HG03354 (cell line): ENCODE data around the gene SRCIN1.

Source experiments
- ATAC-seq: cut with Tn5 transposase; IDR thresholded peaks from one replicate; pipeline ENCODE4 v1.9.1; 2021; ENCODE audit warnings: mild to moderate bottlenecking; ENCODE audit not compliant: unreplicated experiment, poor library complexity, severe bottlenecking

SRCIN1 gene

DNA sequence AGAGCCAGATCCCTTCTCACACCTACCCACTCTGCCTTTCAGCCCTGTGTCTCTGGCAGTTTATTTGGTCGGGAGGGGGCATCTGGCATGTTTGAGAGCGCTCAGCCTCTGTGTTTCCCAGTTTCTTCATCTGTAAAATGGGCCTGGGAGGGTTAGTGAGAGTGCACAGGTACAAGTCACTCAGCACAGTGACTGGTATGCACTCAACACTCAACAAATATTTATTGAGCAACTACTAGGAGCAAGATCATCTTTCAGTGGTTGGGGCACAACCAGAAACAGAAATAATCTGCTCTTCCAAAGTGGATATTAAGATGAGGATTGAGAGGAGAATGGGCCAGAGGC is 13.7 kb upstream of the SRCIN1 start:
- no peak for ATAC-seq

DNA sequence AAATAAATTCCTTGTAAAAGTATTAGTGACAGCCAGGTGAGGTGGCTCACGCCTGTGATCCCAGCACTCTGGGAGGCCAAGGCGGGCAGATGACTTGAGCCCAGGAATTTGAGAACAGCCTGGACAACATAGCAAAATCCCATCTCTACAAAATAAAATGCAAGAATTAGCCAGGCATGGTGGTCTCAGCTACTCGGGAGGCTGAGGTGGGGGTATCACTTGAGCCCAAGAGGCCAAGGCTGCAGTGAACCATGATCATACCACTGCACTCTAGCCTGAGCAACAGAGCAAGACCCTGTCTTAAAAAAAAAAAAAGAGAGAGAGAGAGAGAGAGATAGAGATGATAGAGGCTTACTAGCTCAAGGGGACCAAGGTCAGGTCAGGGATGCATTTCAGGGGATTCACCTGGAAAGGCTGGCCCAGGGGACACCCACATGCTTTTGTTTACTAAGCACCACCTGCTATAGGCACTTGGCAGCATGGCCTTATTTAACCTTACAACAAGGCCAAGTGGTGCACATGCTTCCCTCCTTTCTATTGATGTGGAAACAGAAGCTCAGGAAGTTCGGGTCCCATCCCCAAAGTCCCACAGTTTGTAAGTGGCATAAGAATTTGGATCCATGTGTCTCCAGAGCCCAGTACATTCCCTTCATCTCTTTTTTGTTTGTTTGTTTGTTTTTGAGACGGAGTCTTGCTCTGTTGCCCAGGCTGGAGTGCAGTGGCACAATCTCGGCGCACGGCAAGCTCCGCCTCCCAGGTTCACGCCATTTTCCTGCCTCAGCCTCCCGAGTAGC is 12.4 kb upstream of the SRCIN1 start:
- ATAC-seq = no peak

DNA sequence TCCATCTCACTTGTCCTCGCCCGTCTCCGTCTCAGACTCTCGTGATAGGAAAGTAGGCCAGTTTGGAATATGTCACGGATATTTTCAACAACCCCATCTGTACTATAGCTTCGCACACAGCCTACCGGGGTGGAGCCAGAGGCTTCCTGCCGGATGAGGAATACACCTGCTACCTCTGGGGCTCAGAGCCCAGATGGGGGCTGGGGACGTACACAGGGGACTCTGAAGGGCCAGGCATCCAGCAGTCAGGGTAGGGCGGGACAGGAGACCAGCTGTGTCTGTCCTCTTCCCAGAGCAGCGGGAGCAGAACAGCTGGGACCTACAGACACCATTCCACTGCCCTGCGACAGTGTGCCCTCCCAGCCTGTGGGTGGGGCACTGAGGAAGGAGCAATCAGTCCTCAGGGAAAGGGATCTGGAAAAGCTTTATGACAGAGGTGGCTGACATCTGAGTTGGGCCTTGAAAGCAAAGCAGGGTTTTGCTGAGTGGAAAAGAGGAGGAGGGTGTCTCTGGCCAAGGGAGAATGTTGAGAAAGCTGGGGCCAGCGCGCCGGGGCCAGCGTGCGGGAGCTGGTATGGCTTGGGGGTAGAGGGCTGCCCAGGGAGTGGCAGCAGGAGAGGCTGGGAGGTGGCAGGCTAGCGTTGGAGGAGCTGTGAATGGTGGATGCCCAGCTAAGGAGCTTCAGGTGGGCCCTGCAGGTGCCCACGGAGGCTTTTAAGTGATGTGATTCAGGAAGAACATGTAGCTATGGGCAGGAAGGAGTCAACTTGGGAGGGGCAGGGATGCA is 11.5 kb upstream of the SRCIN1 start:
- no peak for ATAC-seq

DNA sequence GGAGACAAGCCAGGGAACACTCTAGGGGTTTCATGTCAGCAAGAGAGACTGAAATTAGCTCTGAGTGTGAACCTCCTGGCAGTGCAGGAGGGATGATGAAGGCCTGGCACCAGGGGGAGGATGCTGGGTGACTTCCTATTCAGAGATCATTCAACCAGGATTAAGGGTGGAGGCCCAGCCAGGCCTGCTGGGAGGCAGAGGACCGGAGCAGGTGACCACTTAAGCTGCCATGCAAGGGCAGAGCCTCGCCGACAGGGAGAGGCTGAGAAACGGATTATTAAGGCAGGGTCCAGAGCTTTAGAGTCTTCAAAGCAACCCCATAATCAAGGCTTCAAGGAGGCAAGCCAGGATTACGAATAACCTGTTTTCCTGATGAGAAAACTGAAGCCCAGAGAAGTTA is 10.6 kb upstream of the SRCIN1 start:
- no peak for ATAC-seq

DNA sequence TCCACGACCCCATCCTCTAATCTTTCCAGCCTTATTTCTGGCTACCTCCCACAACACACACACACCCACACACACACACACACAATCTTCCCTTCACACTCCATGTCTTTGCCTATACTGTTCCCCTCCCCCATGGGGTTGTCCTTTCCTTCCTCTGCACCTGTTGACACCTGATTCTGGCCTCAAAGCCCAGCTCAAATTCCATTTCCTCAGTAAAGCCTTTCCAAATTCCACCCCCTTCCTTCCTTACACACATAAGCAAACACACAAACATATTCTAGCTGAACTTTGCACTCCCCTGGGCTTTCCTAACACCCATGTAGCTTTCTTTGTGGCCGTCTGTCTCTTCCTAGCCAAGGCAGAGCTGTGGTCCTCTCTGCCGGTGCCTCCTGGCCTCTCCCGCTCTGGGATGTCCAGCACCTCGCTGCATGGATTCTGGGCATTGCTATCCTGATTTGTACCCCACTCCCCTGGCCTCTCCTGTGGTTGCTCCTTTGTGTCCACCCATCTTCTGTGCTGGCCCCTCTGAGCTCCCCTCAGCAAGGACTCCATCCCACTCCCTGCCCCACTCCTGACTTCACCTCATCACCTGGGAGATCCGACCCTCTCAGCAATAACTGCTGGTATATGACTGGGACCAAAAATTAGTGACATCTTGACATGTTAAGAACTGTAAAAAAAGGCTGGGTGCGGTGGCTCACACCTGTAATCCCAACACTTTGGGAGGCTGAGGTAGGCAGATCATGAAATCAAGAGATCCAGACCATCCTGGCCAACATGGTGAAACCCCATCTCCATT is 8.4 kb upstream of the SRCIN1 start:
- ATAC-seq = no peak

DNA sequence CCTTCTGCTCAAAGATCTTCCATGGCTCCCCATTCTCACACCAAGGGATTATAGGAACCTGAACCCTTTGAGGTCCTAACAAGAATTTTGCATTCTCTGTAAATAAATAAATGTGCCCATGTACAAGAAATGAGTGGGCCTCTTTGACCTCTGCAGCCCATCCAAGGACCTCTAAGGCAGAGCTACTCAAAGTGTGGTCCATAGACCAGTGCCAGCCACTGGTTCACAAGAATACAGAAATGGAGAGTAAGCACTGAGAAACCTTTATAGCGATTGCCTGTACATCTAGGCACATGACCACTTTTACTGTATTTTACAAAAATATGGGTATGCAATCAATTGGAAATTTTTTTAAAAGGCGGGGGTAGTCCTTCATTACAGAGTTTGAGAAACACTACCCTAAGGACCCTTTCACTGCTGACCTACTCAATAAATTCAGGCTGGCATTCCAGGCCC is 7.8 kb upstream of the SRCIN1 start:
- no peak for ATAC-seq

DNA sequence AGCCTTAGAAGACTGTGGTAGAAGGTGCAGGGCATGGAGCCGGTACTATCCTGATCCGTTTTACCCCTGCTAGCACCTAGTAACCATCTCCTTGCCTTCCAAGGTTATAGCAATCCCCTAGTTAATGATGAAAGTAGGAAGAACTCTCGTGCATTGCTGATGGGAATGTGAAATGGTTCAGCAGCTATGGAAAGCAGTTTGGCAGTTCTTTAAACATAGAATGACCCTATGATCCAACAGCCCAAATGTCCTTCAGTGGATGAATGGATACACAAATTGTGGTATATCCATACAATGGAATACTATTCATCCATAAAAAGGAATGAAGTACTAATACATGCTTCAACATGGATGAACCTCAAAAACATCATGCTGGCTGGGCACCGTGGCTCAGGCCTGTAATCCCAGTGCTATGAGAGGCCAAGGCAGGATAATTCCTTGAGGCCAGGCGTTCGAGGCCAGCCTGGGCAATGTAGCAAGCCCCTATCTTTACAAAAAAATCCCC is 6.2 kb upstream of the SRCIN1 start:
- no peak for ATAC-seq

DNA sequence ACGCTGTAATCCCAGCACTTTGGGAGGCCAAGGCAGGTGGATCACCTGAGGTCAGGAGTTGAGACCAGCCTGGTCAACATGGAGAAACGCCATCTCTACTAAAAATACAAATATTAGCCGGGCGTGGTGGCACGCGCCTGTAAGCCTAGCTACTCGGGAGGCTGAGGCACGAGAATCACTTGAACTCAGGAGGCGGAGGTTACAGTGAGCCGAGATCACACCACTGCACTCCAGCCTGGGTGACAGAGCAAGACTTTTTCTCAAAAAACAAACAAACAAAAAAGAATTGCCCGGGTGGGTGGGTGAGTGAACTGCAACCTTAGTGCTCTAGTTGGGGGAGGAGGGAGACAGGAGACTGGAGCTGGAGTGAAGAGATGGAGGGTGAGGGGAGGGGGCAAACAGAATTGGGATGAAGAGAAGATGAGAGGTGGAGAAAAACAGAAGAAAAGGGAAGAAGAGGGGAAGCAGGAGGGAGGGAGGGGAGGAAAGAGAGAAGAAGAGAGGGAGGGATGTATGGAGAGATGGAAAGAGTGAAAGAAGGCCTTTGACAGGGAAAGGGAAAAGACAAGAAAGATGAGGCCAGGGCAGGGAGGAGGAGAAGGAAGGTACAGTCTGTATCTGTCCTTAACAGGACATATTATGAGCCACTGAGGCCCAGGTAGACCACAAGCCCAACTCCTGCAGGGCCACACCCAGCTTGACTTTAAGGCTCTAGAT is 5.5 kb upstream of the SRCIN1 start:
- ATAC-seq = no peak

DNA sequence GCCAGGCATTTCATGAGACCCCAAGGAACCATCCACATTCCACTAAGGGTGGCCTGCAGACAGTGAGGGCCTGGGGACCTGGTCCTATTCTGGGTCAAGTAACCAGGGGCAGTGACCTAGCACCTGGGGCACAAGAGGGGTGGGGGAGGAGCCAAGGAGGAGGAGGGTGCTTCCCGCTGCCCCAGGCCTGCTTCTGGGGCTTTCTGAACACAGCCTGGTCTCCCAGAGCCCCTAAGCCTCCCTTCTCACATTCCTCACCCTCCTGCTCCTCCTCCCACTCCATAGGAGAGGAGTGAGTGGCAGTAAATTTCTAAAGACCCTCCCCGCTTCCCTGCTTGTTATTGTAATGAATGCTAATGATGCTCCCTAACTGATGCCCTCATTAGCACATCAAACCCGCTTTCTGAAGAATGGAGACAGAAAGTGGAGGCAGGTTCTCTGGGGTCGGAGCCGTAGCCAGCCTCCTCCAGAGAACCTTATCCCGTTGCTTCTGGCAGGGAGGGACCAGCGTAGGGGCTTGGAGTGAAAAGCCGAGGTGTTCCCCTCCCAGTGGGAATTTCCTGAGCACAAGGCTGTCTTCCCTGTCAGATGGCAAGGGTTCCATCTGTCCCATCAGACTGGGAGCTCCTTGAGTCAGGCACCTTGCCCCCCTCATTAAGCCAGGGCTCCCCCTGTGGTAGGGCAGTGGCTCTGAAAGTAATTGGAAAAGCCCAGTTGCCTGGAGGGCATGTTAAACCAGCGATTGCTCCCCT is 3.7 kb upstream of the SRCIN1 start:
- no peak for ATAC-seq

DNA sequence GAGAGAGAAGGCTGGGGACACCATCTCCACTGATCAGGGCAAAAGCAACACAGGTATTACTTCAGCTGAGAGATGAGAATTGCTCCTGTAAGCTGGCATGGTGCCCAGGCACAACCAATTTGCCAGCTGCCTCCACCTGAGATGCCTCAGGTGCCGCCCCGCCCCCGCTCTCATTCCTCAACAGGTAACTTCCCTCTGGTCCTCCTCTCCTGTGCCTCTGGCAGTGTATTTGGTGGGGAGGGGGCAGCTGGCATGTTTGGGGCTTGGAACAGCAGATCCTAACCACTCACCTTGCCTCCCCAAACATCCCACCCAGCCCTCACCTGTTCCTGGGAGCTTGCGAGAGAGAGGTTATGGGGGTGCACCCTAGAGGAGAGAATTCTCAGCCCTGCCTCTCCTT is 2.9 kb upstream of the SRCIN1 start:
- no peak for ATAC-seq

DNA sequence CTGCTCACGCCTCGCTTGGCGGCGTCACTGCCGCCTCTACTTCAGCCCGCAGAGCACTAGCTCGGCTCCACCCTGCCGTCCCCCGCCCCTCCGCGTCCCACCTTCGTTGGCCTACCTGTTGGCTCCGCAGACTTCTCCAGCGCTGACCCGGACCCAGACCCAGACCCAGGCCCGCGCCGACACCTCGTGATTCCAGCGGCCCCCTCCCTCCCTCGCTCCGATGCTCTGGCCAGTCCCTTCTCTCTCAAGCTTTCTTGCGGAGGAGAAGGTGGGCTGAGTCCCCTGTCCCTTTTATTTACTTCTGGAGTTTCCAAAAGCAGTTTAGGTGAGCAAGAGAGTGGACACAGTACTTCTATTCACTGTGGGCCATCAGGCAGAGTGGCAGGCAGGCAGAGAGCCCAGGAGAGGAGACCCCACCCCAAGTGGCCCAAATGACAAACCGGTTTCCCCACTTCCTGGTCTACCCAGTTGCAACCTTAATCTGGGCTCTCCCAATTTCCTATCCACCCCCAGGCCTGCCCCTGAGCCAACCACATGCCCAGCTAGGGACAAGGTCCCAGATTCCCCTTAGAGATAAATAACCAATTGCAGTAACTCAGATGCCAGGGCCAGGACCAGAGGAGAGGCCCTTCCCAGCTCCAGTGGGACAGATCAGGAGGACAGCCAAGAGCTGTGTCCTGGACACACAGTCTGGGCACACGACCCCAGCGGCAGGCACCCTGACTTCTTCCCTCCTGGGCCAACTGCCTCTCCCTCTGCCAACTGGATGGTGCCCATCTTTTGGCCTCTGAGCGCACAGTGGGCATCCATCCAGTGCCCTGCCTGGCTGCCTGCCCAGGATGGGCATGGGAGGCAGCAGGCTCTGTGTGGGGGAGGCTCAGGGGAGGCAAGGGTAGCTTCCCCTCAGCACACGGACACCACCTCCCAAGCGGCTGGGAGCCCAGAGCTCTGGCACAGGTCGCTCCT is 1.2 kb upstream of the SRCIN1 start:
- ATAC-seq = no peak

DNA sequence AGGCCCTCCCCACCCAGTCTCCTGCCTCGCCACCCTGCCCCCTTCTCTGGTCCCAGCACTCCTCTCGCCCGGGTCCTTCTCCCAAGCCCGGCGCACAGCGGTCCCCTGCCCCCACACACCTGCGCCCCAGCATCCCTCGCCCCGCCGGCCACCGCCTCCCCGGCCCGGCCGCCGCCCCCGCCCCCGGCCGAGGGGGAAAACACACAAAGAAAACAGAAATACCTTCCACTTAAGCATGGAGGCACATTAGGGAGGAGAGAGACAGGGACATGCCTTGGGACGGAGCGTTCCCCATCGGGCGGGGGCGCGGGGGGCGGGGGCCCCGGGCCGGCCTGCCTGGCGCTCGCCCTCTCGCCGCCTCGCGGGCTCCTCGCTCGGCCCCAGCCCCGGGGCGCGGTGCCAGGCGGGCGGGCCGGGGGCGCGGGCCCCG is 326 bp downstream of the SRCIN1 start:
- no peak for ATAC-seq

DNA sequence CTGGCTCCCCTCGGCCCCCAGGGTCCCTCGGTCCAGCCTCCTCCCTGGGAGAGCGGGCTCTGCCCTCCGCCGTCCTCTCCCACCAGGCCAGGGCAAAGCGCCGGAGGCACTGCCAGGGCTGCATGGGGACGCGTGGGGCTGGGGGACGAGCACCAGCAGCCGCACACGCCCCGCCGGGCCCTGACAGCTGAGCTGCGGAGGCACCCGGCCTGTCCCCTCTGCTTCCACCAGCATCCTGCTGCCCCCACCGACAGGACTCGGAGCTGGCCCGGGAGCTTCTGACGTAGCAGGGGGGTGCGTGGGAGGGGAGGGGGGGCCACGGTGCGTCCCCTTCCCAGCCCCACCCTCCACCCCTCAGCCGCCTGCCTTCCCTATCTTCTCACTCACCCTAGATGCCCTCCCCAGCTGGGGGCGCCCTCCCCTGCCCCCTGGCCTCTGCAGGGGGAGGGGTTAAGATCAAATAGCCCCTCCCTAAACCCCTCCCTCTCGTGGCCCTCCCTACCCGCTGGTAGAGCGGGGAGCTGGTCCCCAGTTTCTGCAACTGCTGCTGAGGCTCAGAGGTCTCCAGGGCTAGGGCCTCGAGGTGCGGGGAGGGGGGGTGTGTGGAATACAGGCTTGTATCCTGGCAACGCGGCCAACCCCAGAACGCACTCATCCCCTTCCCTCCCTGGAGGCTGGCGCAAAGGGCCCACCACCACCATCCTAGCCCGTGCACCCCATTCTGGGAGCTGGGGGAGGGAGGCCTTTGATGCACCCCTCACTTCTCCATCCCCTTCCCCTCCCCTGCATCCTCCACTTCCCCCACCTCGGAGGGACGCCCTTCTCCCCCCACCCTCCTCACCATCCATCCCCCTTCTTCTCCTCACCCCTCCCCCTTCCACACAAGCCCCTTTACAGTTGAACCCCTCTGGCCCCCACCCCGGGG is 1.0 kb downstream of the SRCIN1 start:
- no peak for ATAC-seq

DNA sequence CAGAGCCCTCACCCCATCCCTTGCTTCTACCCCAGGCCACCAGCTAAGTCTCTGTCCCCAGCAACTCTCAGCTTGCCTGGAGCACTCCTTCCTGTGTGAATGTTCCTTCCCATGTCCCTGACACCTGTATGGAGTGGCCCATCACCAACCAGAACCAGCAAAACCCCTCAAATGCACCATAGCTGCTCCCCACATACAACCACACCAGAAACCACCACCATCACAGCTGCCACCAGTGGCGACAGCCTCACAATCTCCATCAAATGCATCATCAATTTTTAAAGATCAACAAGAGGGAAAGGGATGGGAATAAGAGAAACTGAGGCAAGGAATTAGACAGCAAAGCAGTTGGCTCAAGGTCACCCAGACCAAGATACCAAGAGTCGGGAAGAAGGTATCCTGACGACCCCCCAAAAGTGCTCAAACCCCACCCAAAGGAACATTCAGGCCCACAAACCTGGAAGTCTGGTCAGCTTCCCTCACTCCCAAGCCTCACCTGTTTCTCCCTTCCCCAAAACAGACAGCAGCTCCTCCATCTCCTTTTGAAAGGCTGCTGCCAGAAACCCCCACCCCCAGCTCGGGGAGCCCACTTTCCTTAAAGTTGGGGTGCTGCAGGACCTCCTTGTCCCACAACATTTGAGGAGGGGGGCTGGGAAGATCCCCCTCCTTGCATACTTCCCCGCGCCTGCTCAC is 1.8 kb downstream of the SRCIN1 start:
- no peak for ATAC-seq

DNA sequence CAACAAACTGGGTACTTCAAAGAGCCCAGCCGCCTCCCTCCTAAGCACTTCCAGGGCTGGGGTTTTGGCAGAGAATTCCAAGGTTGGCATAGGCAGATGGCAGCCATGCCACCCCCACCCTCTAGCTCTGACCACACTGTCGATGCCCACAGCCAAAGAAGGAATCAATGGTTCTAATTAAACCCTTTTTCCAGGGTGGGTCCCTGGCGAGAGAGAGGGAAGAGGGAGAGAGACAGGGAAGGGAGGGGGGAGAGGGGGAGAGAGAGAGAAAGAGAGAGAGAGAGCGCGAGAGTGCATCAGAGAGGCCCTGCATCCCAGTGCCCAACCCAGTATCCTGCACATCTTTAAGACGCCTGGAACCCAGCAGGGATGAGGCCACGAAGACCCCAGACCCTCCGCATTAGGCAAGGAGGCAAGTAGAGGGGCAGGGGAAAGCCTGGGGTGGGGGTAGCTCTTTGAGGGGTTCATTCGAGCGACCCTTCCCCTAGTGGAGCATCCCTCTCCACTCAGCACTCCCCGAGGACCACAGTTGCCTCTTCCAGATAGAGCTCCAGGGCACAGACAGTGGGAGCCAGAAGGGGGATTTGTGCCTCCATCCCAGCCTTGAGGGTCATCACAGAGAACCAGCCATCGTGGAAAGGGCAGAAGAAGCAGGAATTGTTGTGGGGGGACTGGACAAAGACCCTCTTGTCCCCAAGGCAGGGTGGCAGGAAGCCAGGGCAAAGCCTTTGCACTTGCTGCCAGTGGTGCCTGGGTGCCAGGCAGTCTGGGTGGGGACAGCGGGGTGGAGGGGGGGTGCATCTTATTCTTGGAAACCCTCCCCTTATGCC is 2.6 kb downstream of the SRCIN1 start:
- ATAC-seq = no peak
